ENCODE results near the gene NOSTRIN.
"Not testable (repeated sequence)": the region's sequence is repeated elsewhere in the genome, so short reads cannot be mapped to it uniquely, and the experiment has no call there.

GRCh38 chr2:168870369-168870768 is 67.9 kb downstream of the NOSTRIN start:
- not testable (repeated sequence) for TF ChIP-seq CTCF (IDR thresholded peaks at IDR 0.05 in 8 of 11, conservative IDR thresholded peaks at IDR 0.05 in 3 of 11); POLR2A (IDR thresholded peaks at IDR 0.05); POLR2AphosphoS5 (IDR thresholded peaks at IDR 0.05)
